ENCODE results near the gene HSPB2.

DNA sequence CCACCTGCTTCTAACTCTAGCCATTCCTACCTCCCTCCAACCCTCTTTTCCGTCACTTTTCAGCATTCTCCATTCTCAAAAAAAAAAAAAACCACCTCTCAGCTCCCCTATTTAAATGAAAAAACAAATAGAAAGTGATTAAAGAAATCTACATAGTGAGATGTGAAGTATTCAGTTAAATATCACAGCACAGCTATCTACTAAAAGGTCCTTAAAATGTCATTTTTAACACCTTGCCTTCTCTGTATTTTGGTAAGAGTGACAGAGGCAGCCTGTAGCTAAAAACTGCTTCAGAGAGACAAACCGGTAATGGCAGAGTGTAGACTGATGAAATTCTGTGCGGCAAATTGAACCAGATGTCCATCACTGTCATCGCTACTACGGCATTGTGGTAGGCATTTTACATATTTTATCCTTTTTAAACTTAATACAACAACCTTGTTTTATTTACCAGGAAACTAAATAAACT lies 40.8 kb upstream of the HSPB2 start:
- TF ChIP-seq CTCF (conservative IDR thresholded peaks at IDR 0.05 in 1 of 2, IDR thresholded peaks at IDR 0.05 in 1 of 2; ENCODE audit: low read depth in 1 of 2, low read length in 2 of 2) = no peak
- TF ChIP-seq EZH2 (IDR thresholded peaks at IDR 0.05; ENCODE audit: low read length, missing control alignments) = no peak

All from fibroblast of lung (primary cell).